ENCODE results near the gene KCNQ2. TPM values are rescaled to one million over a fixed set of nuclear protein-coding genes. Genes with fewer than 3 reads are reported as not detected.
A peak's percentile ranks its signal among the peaks of the same experiment; 100 is the strongest.
"Not testable (repeated sequence)": the region's sequence is repeated elsewhere in the genome, so short reads cannot be mapped to it uniquely, and the experiment has no call there.

KCNQ2 gene
- total RNA-seq, 1 donor from 2014 or later: not detected

- no peak overlapping the region for H3K4me3 Mint-ChIP-seq
- H3K27ac Mint-ChIP-seq: no peak overlapping the region
- intact Hi-C loops (cut with micrococcal nuclease): no loop called here
- DNase-seq (ENCODE audit: low spot score): no peak
- H3K4me1 Mint-ChIP-seq (ENCODE audit: low read depth): no peaks in the 10 kb centered on the region
- peaks cover 3% of the 10 kb centered on the region for H3K27me3 Mint-ChIP-seq (ENCODE audit: insufficient read depth)
- H3K9me3 Mint-ChIP-seq: peaks cover 29% of the 10 kb centered on the region
- H3K36me3 Mint-ChIP-seq (ENCODE audit: low read depth): no peaks in the 10 kb centered on the region
These were observed 88.9 kb downstream of the KCNQ2 start for GRCh38 chr20:63383556-63383955.

GRCh38 chr20:63382551-63383300, 89.7 kb downstream of the KCNQ2 start:
- Mint-ChIP-seq H3K36me3 (ENCODE audit: low read depth) (no peaks in the 10 kb centered on the region), H3K27me3 (ENCODE audit: insufficient read depth) (peaks cover 6% of the 10 kb centered on the region), H3K4me3 (no peak overlapping the region), H3K4me1 (ENCODE audit: low read depth) (no peaks in the 10 kb centered on the region), H3K9me3 (peaks cover 25% of the 10 kb centered on the region), H3K27ac (no peak overlapping the region)
- intact Hi-C loops (cut with micrococcal nuclease): no loop called here
- no peak for DNase-seq (ENCODE audit: low spot score)

- peaks cover 18% of the 10 kb centered on the region for H3K9me3 Mint-ChIP-seq
- H3K4me3 Mint-ChIP-seq: no peak overlapping the region
- DNase-seq (ENCODE audit: low spot score): no peak
- H3K36me3 Mint-ChIP-seq (ENCODE audit: low read depth): no peaks in the 10 kb centered on the region
- intact Hi-C loops (cut with micrococcal nuclease): loop anchor here (1.0 kb wide), 2 partner anchors 73 to 159 kb away; no protein-coding TSS in a partner anchor
- no peaks in the 10 kb centered on the region for H3K4me1 Mint-ChIP-seq (ENCODE audit: low read depth)
- no peak overlapping the region for H3K27ac Mint-ChIP-seq
- peaks cover 6% of the 10 kb centered on the region for H3K27me3 Mint-ChIP-seq (ENCODE audit: insufficient read depth)
These were observed 90.5 kb downstream of the KCNQ2 start for GRCh38 chr20:63381781-63382431.

GRCh38 chr20:63380346-63380870, 92.0 kb downstream of the KCNQ2 start:
- no peaks in the 10 kb centered on the region for H3K36me3 Mint-ChIP-seq (ENCODE audit: low read depth)
- H3K4me1 Mint-ChIP-seq (ENCODE audit: low read depth): no peaks in the 10 kb centered on the region
- no peak overlapping the region for H3K4me3 Mint-ChIP-seq
- DNase-seq (ENCODE audit: low spot score): no peak
- H3K27ac Mint-ChIP-seq: no peak overlapping the region
- peaks cover 3% of the 10 kb centered on the region for H3K9me3 Mint-ChIP-seq
- H3K27me3 Mint-ChIP-seq (ENCODE audit: insufficient read depth): peaks cover 8% of the 10 kb centered on the region
- intact Hi-C loops (cut with micrococcal nuclease): no loop called here

- H3K4me1 Mint-ChIP-seq (ENCODE audit: low read depth); H3K27me3 Mint-ChIP-seq (ENCODE audit: insufficient read depth); H3K4me3 Mint-ChIP-seq; H3K36me3 Mint-ChIP-seq (ENCODE audit: low read depth); intact Hi-C loops (cut with micrococcal nuclease); H3K9me3 Mint-ChIP-seq; H3K27ac Mint-ChIP-seq; DNase-seq (ENCODE audit: low spot score): not testable (repeated sequence)
These were observed 92.6 kb downstream of the KCNQ2 start for GRCh38 chr20:63379872-63380271.

- no peaks in the 10 kb centered on the region for H3K36me3 Mint-ChIP-seq (ENCODE audit: low read depth)
These were observed 93.2 kb downstream of the KCNQ2 start for GRCh38 chr20:63379296-63379695.

GRCh38 chr20:63378626-63379025, 93.8 kb downstream of the KCNQ2 start:
- Mint-ChIP-seq H3K9me3 (no peaks in the 10 kb centered on the region), H3K27me3 (ENCODE audit: insufficient read depth) (peaks cover 8% of the 10 kb centered on the region), H3K4me3 (no peak overlapping the region), H3K36me3 (ENCODE audit: low read depth) (no peaks in the 10 kb centered on the region), H3K4me1 (ENCODE audit: low read depth) (no peaks in the 10 kb centered on the region), H3K27ac (no peak overlapping the region)
- DNase-seq (ENCODE audit: low spot score): no peak
- intact Hi-C loops (cut with micrococcal nuclease): no loop called here

More at GRCh38 chr20:63379296-63379695, 93.2 kb downstream of the KCNQ2 start:
- intact Hi-C loops (cut with micrococcal nuclease): no loop called here
- Mint-ChIP-seq H3K4me3 (no peak overlapping the region), H3K4me1 (ENCODE audit: low read depth) (no peaks in the 10 kb centered on the region), H3K27ac (no peak overlapping the region), H3K9me3 (no peaks in the 10 kb centered on the region), H3K27me3 (ENCODE audit: insufficient read depth) (peaks cover 8% of the 10 kb centered on the region)
- no peak for DNase-seq (ENCODE audit: low spot score)

- no peak for DNase-seq (ENCODE audit: low spot score)
- no peaks in the 10 kb centered on the region for H3K9me3 Mint-ChIP-seq
- peaks cover 8% of the 10 kb centered on the region for H3K27me3 Mint-ChIP-seq (ENCODE audit: insufficient read depth)
- no peaks in the 10 kb centered on the region for H3K36me3 Mint-ChIP-seq (ENCODE audit: low read depth)
- H3K4me3 Mint-ChIP-seq: no peak overlapping the region
- intact Hi-C loops (cut with micrococcal nuclease): no loop called here
- H3K4me1 Mint-ChIP-seq (ENCODE audit: low read depth): no peaks in the 10 kb centered on the region
- H3K27ac Mint-ChIP-seq: no peak overlapping the region
These were observed 94.5 kb downstream of the KCNQ2 start for GRCh38 chr20:63377951-63378381.

- peaks cover 8% of the 10 kb centered on the region for H3K27me3 Mint-ChIP-seq (ENCODE audit: insufficient read depth)
- no peak for DNase-seq (ENCODE audit: low spot score)
- no peaks in the 10 kb centered on the region for H3K4me1 Mint-ChIP-seq (ENCODE audit: low read depth)
- peak overlapping the region; percentile 44 for H3K27ac Mint-ChIP-seq
- H3K4me3 Mint-ChIP-seq: no peak overlapping the region
- intact Hi-C loops (cut with micrococcal nuclease): no loop called here
- H3K9me3 Mint-ChIP-seq: no peaks in the 10 kb centered on the region
- H3K36me3 Mint-ChIP-seq (ENCODE audit: low read depth): no peaks in the 10 kb centered on the region
These were observed 95.1 kb downstream of the KCNQ2 start for GRCh38 chr20:63377256-63377941.

GRCh38 chr20:63376283-63377250, 95.9 kb downstream of the KCNQ2 start:
- Mint-ChIP-seq H3K9me3 (no peaks in the 10 kb centered on the region), H3K36me3 (ENCODE audit: low read depth) (no peaks in the 10 kb centered on the region), H3K4me3 (no peak overlapping the region), H3K4me1 (ENCODE audit: low read depth) (no peaks in the 10 kb centered on the region), H3K27me3 (ENCODE audit: insufficient read depth) (peaks cover 8% of the 10 kb centered on the region), H3K27ac (peak overlapping the region; percentile 44)
- intact Hi-C loops (cut with micrococcal nuclease): no loop called here
- DNase-seq (ENCODE audit: low spot score): no peak

- peaks cover 8% of the 10 kb centered on the region for H3K27me3 Mint-ChIP-seq (ENCODE audit: insufficient read depth)
These were observed 97.0 kb downstream of the KCNQ2 start for GRCh38 chr20:63375438-63375837.

GRCh38 chr20:63374504-63374903, 98.0 kb downstream of the KCNQ2 start:
- no peak for DNase-seq (ENCODE audit: low spot score)
- no peak overlapping the region for H3K4me3 Mint-ChIP-seq
- H3K4me1 Mint-ChIP-seq (ENCODE audit: low read depth): no peaks in the 10 kb centered on the region
- intact Hi-C loops (cut with micrococcal nuclease): no loop called here
- no peaks in the 10 kb centered on the region for H3K9me3 Mint-ChIP-seq
- H3K27me3 Mint-ChIP-seq (ENCODE audit: insufficient read depth): peaks cover 6% of the 10 kb centered on the region
- no peak overlapping the region for H3K27ac Mint-ChIP-seq
- no peaks in the 10 kb centered on the region for H3K36me3 Mint-ChIP-seq (ENCODE audit: low read depth)

More at GRCh38 chr20:63375438-63375837, 97.0 kb downstream of the KCNQ2 start:
- no peak for DNase-seq (ENCODE audit: low spot score)
- Mint-ChIP-seq H3K9me3 (no peaks in the 10 kb centered on the region), H3K4me1 (ENCODE audit: low read depth) (no peaks in the 10 kb centered on the region), H3K27ac (no peak overlapping the region), H3K4me3 (no peak overlapping the region), H3K36me3 (ENCODE audit: low read depth) (no peaks in the 10 kb centered on the region)
- intact Hi-C loops (cut with micrococcal nuclease): no loop called here

All from activated T-helper 1 cell treated with anti-CD3 and anti-CD28 coated beads, Interleukin-12 subunit alpha, Interleukin-12 subunit beta, Interleukin-2, Interleukin-4 antibody, amounts not matched to agents 30 ng/mL and 10 ng/mL and 1 ng/mL, durations not matched to agents 14 hours and 24 hours and 36 hours (primary cell).